GM18511 (cell line): Measurements from ENCODE around the gene PRR33.

ENCODE experiments used
- ATAC-seq: cut with Tn5 transposase; IDR thresholded peaks from one replicate; pipeline ENCODE4 v1.9.1; 2021; ENCODE audit warnings: mild to moderate bottlenecking, moderate library complexity; ENCODE audit not compliant: unreplicated experiment

PRR33 gene

GRCh38 chr11:1839204-1839923 lies 52.3 kb downstream of the PRR33 start:
- ATAC-seq: no peak

- ATAC-seq: no peak
Observed at GRCh38 chr11:1838426-1839144, 53.1 kb downstream of the PRR33 start, which contains the start of gene TNNI2. Gene TNNI2, plus strand, starts transcription at chr11:1838981. Its CDS starts 716 bp downstream, at chr11:1839697.
